ENCODE data around the gene LRRC15. TPM values are rescaled to one million over a fixed set of nuclear protein-coding genes. Genes with fewer than 3 reads are reported as not detected.

LRRC15 gene
- total and polyA plus RNA-seq, 8 donors: 0.02 to 0.25 (median 0.08) TPM; not detected in 1

DNA sequence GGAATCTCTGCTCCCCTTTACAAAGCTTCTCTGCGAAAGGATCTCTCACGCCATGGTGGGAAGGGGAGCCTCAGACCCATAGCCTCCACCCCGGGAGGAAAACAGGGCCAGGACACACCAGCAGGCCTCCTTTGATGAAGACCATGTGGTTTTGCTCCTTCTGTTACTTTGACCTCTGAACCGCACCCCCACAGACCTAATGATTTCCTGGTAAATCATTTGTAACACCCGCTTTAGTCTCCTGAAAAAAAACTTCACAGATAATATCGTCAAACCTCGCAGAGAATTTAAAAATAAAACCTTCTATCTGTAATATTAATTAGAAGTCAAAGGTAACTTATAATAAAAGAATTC is 36.7 kb downstream of the LRRC15 start:
- H3K4me3 ChIP-seq: no peak overlapping the region
- H3K4me1 ChIP-seq: peaks cover 5 to 11% (median 6%) of the 10 kb centered on the region in 3 donors
- TF ChIP-seq, protein P1, sequence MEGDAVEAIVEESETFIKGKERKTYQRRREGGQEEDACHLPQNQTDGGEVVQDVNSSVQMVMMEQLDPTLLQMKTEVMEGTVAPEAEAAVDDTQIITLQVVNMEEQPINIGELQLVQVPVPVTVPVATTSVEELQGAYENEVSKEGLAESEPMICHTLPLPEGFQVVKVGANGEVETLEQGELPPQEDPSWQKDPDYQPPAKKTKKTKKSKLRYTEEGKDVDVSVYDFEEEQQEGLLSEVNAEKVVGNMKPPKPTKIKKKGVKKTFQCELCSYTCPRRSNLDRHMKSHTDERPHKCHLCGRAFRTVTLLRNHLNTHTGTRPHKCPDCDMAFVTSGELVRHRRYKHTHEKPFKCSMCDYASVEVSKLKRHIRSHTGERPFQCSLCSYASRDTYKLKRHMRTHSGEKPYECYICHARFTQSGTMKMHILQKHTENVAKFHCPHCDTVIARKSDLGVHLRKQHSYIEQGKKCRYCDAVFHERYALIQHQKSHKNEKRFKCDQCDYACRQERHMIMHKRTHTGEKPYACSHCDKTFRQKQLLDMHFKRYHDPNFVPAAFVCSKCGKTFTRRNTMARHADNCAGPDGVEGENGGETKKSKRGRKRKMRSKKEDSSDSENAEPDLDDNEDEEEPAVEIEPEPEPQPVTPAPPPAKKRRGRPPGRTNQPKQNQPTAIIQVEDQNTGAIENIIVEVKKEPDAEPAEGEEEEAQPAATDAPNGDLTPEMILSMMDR (IDR thresholded peaks at IDR 0.05): no peak
- no peak overlapping the region for H3K27ac ChIP-seq
- FAIRE-seq (no peak), ATAC-seq (no peak), DNase-seq (no peak)
- intact Hi-C loops (cut with DNase I): loop anchor here in 1 of 3 donors (5.0 kb wide), 1 partner anchor 74 kb away; no protein-coding TSS in a partner anchor
- no peaks in the 10 kb centered on the region for H3K9me3 ChIP-seq
- H3K36me3 ChIP-seq: no peaks in the 10 kb centered on the region
- 53 to 54% methylated on average over 7 of the region's 7 CpGs for whole genome bisulfite sequencing, 2 donors
- peaks cover 0 to 3% (median 0%) of the 10 kb centered on the region in 4 donors for H3K27me3 ChIP-seq

DNA sequence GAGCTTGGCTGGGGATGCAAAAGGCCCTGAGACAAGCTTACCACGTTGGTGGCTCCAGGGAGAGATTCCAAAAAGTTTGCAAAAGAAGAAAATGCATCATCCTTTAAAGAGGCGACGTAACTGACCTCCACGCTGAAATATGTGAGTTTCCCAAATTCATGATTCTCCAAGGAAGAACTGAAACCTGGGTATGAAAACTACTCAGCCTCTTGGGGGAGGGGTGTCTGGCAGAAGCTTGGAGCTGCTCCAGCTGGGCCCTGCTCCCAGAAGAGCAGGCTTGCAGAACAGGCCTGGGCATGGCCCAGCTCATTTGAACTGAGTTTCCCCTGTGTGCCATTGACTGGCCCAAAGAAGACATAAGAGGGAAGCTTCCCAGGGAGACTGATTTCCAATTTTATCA is 39.0 kb downstream of the LRRC15 start:
- peak overlapping the region in 1 of 4 donors; percentile 5 for H3K27ac ChIP-seq
- FAIRE-seq: no peak
- no peak overlapping the region for H3K4me3 ChIP-seq
- no peaks in the 10 kb centered on the region for H3K9me3 ChIP-seq
- DNase-seq: peak; percentile 55 to 86 (median 64)
- TF ChIP-seq, protein P1 (IDR thresholded peaks at IDR 0.05): no peak
- peak; percentile 44 to 69 (median 54) for ATAC-seq
- peaks cover 5 to 11% (median 6%) of the 10 kb centered on the region in 3 donors for H3K4me1 ChIP-seq
- intact Hi-C loops (cut with DNase I): loop anchor here in 1 of 3 donors (5.0 kb wide), 1 partner anchor 77 kb away; no protein-coding TSS in a partner anchor
- no peaks in the 10 kb centered on the region for H3K36me3 ChIP-seq
- WGBS, 2 donors: 52 to 71% methylated on average over 4 of the region's 4 CpGs
- peaks cover 0 to 3% (median 0%) of the 10 kb centered on the region in 4 donors for H3K27me3 ChIP-seq

DNA sequence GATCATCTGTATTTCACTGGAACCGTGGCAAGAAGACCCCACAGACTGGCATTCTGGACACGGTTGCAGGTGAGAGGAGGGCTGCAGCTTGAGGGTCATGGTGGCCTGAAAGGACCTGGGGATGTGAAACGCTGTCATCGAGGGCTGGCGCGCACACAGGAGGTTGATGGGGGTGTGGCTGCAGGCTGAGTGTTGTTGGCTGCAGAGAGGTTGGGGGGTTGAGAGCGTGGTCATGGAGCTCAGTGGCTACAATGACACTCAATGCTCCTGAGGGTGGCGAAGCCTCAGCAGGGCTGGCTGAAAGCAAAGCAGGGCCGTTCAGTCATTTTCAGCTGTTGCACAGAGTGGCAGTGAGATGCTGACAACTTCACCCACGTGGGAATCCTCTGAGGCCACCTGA is 39.4 kb downstream of the LRRC15 start:
- Histone ChIP-seq H3K9me3 (no peaks in the 10 kb centered on the region), H3K4me3 (no peak overlapping the region), H3K4me1 (peaks cover 5 to 11% (median 6%) of the 10 kb centered on the region in 3 donors), H3K27ac (no peak overlapping the region), H3K36me3 (no peaks in the 10 kb centered on the region), H3K27me3 (peaks cover 0 to 3% (median 0%) of the 10 kb centered on the region in 4 donors)
- no peak for ATAC-seq
- DNase-seq: no peak
- TF ChIP-seq, protein P1 (IDR thresholded peaks at IDR 0.05): no peak
- intact Hi-C loops (cut with DNase I): loop anchor here in 1 of 3 donors (5.0 kb wide), 1 partner anchor 77 kb away; no protein-coding TSS in a partner anchor
- no peak for FAIRE-seq
- WGBS, 2 donors: 78 to 80% methylated on average over 10 of the region's 10 CpGs

DNA sequence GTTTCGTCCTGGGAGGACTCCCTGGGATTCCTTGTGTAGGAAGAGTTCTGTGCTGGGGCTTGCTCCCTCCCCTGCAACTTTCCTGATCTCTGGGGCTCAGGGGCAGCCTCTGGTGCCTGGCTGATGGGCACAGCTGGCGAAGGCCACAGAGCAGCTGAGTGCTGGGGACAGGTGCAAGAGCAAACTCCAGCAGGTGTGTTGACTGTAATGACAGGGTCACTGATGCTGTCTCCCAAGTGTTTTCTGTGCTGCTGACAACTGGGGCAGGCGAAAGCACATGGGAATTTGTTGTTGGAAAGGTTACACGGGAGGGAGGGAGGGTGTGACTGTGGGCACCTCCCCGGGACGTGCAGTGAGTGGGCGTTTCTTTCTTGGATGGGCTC is 40.0 kb downstream of the LRRC15 start:
- Histone ChIP-seq H3K4me3 (no peak overlapping the region), H3K4me1 (peaks cover 5 to 11% (median 6%) of the 10 kb centered on the region in 3 donors), H3K9me3 (no peaks in the 10 kb centered on the region), H3K27me3 (peaks cover 0 to 3% (median 0%) of the 10 kb centered on the region in 4 donors), H3K36me3 (no peaks in the 10 kb centered on the region), H3K27ac (no peak overlapping the region)
- WGBS, 2 donors: 79 to 82% methylated on average over 7 of the region's 7 CpGs
- intact Hi-C loops (cut with DNase I): no loop called here
- ATAC-seq (no peak), DNase-seq (peak in 1 of 6 donors; percentile 7), FAIRE-seq (no peak)
- TF ChIP-seq, protein P1 (IDR thresholded peaks at IDR 0.05): no peak

DNA sequence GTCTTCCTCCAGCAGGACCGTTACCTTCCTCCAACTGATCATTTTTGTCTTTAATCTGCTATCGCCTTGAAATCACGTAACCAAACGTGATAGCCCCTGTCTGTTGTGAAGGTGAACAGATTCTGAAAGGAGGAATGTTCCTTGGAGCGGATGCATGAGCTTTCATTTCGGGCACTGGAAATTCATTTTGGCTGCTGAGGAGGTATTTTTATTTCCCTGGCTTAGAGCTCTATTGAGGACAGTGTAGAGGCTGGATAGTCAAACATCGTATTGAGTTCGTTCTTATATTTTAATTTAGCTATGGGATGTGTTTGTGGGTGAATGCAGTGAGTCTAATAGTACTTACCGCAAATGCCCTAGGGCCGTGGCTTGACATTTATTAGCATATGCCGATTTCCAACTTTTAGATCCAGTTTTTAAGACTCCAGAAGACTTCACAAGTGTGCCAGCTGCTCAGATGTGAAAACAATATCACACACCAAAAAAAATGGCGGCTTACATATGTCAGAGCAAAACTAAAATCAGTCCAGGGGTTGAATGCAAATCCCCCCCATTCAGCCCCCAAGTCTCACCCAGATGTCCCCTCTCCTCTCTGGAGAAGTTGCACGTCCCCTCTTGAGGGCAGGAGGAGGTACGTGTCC is 40.5 kb downstream of the LRRC15 start:
- intact Hi-C loops (cut with DNase I): no loop called here
- DNase-seq: no peak
- no peak for ATAC-seq
- WGBS, 2 donors: 84 to 86% methylated on average over 14 of the region's 14 CpGs
- Histone ChIP-seq H3K27me3 (peaks cover 0 to 3% (median 0%) of the 10 kb centered on the region in 4 donors), H3K4me1 (peaks cover 5 to 11% (median 6%) of the 10 kb centered on the region in 3 donors), H3K9me3 (no peaks in the 10 kb centered on the region), H3K27ac (no peak overlapping the region), H3K36me3 (no peaks in the 10 kb centered on the region), H3K4me3 (no peak overlapping the region)
- no peak for FAIRE-seq
- TF ChIP-seq, protein P1 (IDR thresholded peaks at IDR 0.05): no peak

Data from pancreas (tissue), 10 donors.